ENCODE measurements around the gene TXNDC8. TPM values are rescaled to one million over a fixed set of nuclear protein-coding genes. Genes with fewer than 3 reads are reported as not detected.

The TXNDC8 gene
- total and polyA plus RNA-seq, 2 experiments from 2014 or later, result not detected

GRCh38 chr9:110259566-110259965, 78.1 kb downstream of the TXNDC8 start:
- Histone ChIP-seq H3K27me3 (ENCODE audit: insufficient read depth) (no peaks in the 10 kb centered on the region), H2AFZ (no peak overlapping the region), H3K27ac (ENCODE audit: low read depth) (no peak overlapping the region), H4K20me1 (replicated peaks; ENCODE audit: insufficient read depth) (peaks cover 6% of the 10 kb centered on the region), H3K79me2 (replicated peaks; ENCODE audit: insufficient read depth) (peaks cover 23% of the 10 kb centered on the region), H3K36me3 (ENCODE audit: insufficient read depth) (no peaks in the 10 kb centered on the region), H3K9me2 (ENCODE audit: insufficient read depth) (no peaks in the 10 kb centered on the region), H3F3A (replicated peaks; ENCODE audit: low read depth) (peaks cover 9% of the 10 kb centered on the region; the same call in 1 of the 2 replicates), H3K4me1 (ENCODE audit: insufficient read depth) (peaks cover 19% of the 10 kb centered on the region), H3K4me2 (no peak overlapping the region), H3K4me3 (no peak overlapping the region)
- Mint-ChIP-seq H3K9me3 (peaks cover 5% of the 10 kb centered on the region; the same call in 2 of the 3 replicates), H3K4me3 (no peak overlapping the region), H3K4me1 (peaks cover 24% of the 10 kb centered on the region), H3K36me3 (ENCODE audit: low read depth) (peaks cover 3% of the 10 kb centered on the region; the same call in 2 of the 3 replicates), H3K27me3 (ENCODE audit: insufficient read depth, low read depth, poor library complexity) (peaks cover 14% of the 10 kb centered on the region), H3K27ac (no peak overlapping the region)
- TF ChIP-seq ZNF114 (CRISPR knock-in tag; IDR thresholded peaks at IDR 0.05), result no peak
- TF ChIP-seq STAT1 (IDR thresholded peaks at IDR 0.05; ENCODE audit: unreplicated experiment), result no peak
- TF ChIP-seq NANOG (IDR thresholded peaks at IDR 0.05; ENCODE audit: borderline replicate concordance), result no peak
- TF ChIP-seq EZH2 (IDR thresholded peaks at IDR 0.05; ENCODE audit: low read depth, unreplicated experiment), result no peak
- no peak for TF ChIP-seq ZNF331 (CRISPR knock-in tag; IDR thresholded peaks at IDR 0.05; ENCODE audit: low read depth)
- no peak for TF ChIP-seq CREB1 (CRISPR knock-in tag; IDR thresholded peaks at IDR 0.05; ENCODE audit: low read depth)
- TF ChIP-seq REST (IDR thresholded peaks at IDR 0.05; ENCODE audit: unreplicated experiment), result no peak
- TF ChIP-seq ETS1 (IDR thresholded peaks at IDR 0.05), result no peak
- no peak for TF ChIP-seq CTCF (conservative IDR thresholded peaks at IDR 0.05; ENCODE audit: low read depth in 2 of 2)
- no peak for TF ChIP-seq ZNF462 (CRISPR knock-in tag; IDR thresholded peaks at IDR 0.05)
- no peak for TF ChIP-seq JUNB (IDR thresholded peaks at IDR 0.05; ENCODE audit: unreplicated experiment)
- no peak for TF ChIP-seq POLR2AphosphoS5 (IDR thresholded peaks at IDR 0.05; ENCODE audit: low read depth)
- no peak for TF ChIP-seq EZH2phosphoT487 (IDR thresholded peaks at IDR 0.05; ENCODE audit: unreplicated experiment)
- DNase-seq (ENCODE audit: low spot score) (no peak), ATAC-seq (no peak)
